Sigmoid colon (tissue), 7 donors: Measurements from ENCODE around the gene ZNHIT2. TPM values are rescaled to one million over a fixed set of nuclear protein-coding genes. Genes with fewer than 3 reads are reported as not detected.
A peak's percentile ranks its signal among the peaks of the same experiment; 100 is the strongest.

Experiments
- DNase-seq: peaks from one replicate; pipeline ENCODE4 v3.0.0-alpha.2; 2019
- H3K27ac ChIP-seq, 4 donors: fragments of 200-600 bp; sonication (generic); one replicate each; pipeline ENCODE4 v1.5.1; 2016 to 2019; ENCODE audit warnings: mild to moderate bottlenecking in 1 of 4
- H3K27me3 ChIP-seq, 3 donors: fragments of 200-600 bp; sonication (generic); one replicate each; pipeline ENCODE4 v1.5.1; 2019; ENCODE audit warnings: mild to moderate bottlenecking in 1 of 3
- H3K36me3 ChIP-seq, 4 donors: fragments of 200-600 bp; sonication (generic); one replicate each; pipeline ENCODE4 v1.5.1; 2016 to 2019
- H3K4me1 ChIP-seq, 4 donors: fragments of 200-600 bp; sonication (generic); one replicate each; pipeline ENCODE4 v1.5.1; 2017 to 2019
- H3K4me3 ChIP-seq, 4 donors: fragments of 200-600 bp; sonication (generic); one replicate each; pipeline ENCODE4 v1.5.1; 2017 to 2019; ENCODE audit warnings: mild to moderate bottlenecking in 2 of 4, moderate library complexity in 1 of 4
- H3K9me3 ChIP-seq, 4 donors: fragments of 200-600 bp in 3 of 4; sonication (generic) in 3 of 4; one replicate each; pipeline versions ENCODE4 v1.5.1 to v1.6.1; 2013 to 2019
- CTCF ChIP-seq, 4 experiments: fragments of 450-650 bp in 3 of 4; fragments of 200-600 bp in 1 of 4; IDR thresholded peaks; one replicate each; pipeline ENCODE4 v1.5.1; 2016 to 2019; ENCODE audit warnings: antibody characterized with exemption in 4 of 4, mild to moderate bottlenecking in 3 of 4, moderate library complexity in 2 of 4
- EP300 ChIP-seq, 4 donors: sonication (generic); formaldehyde crosslinking; IDR thresholded peaks; one replicate each; pipeline ENCODE4 v1.6.1; 2017; ENCODE audit warnings: antibody characterized with exemption in 4 of 4
- POLR2A ChIP-seq, 2 donors: fragments of 450-650 bp; IDR thresholded peaks; one replicate each; pipeline ENCODE4 v1.6.1; 2016; ENCODE audit warnings: antibody characterized with exemption in 2 of 2, mild to moderate bottlenecking in 2 of 2, moderate library complexity in 2 of 2
- POLR2AphosphoS5 ChIP-seq, 4 donors: sonication (generic); formaldehyde crosslinking; IDR thresholded peaks; one replicate each; pipeline ENCODE4 v1.6.1; 2017; ENCODE audit warnings: antibody characterized with exemption in 4 of 4
- WGBS, 2 donors: extraction: QIAGEN DNeasy Blood & Tissue Kit; methylation state at CpG; one replicate each; pipeline ENCODE4 v1.1.7; 2013; 5-methylcytosine and 5-hydroxymethylcytosine counted together
- intact Hi-C: fragments of 100-400 bp; cut with DNase I; formaldehyde crosslinking; loops from one replicate; pipeline ENCODE4 v1.15.1; 2023
- polyA plus RNA-seq, 3 donors: library from polyadenylated mRNA; stranded (reverse); fragments of 200-250 nt; gene quantifications; one replicate each; pipeline ENCODE4 v1.2.3, GENCODE V29; 2013
- total RNA-seq, 4 donors: library from RNA; depleted of rRNA; stranded (reverse); fragments of >200 nt; gene quantifications; one replicate each; pipeline ENCODE4 v1.1.0, GENCODE V29; 2016
- donor health status: healthy with polysubstance abuse.
- donor health status: Bipolar disorder and iron deficiency.
- donor health status: healthy.

Gene ZNHIT2
- total and polyA plus RNA-seq, 7 donors, result 8.3 to 16.3 (median 13.6) TPM

GRCh38 chr11:65125197-65126056, 7.9 kb upstream of the ZNHIT2 start:
- intact Hi-C loops, result no loop called here
- no peak for TF ChIP-seq POLR2A (IDR thresholded peaks at IDR 0.05)
- no peak for TF ChIP-seq POLR2AphosphoS5 (IDR thresholded peaks at IDR 0.05)
- TF ChIP-seq CTCF (IDR thresholded peaks at IDR 0.05), result no peak
- no peak for TF ChIP-seq EP300 (IDR thresholded peaks at IDR 0.05)
- Histone ChIP-seq H3K27me3 (no peaks in the 10 kb centered on the region), H3K4me3 (no peak overlapping the region), H3K9me3 (no peaks in the 10 kb centered on the region), H3K27ac (no peak overlapping the region), H3K4me1 (peaks cover 0 to 21% (median 19%) of the 10 kb centered on the region in 4 donors), H3K36me3 (peaks cover 42 to 73% (median 56%) of the 10 kb centered on the region in 4 donors)
- 91 to 92% methylated on average over 12 of the region's 12 CpGs for WGBS, 2 donors
- peak; percentile 54 for DNase-seq

DNA sequence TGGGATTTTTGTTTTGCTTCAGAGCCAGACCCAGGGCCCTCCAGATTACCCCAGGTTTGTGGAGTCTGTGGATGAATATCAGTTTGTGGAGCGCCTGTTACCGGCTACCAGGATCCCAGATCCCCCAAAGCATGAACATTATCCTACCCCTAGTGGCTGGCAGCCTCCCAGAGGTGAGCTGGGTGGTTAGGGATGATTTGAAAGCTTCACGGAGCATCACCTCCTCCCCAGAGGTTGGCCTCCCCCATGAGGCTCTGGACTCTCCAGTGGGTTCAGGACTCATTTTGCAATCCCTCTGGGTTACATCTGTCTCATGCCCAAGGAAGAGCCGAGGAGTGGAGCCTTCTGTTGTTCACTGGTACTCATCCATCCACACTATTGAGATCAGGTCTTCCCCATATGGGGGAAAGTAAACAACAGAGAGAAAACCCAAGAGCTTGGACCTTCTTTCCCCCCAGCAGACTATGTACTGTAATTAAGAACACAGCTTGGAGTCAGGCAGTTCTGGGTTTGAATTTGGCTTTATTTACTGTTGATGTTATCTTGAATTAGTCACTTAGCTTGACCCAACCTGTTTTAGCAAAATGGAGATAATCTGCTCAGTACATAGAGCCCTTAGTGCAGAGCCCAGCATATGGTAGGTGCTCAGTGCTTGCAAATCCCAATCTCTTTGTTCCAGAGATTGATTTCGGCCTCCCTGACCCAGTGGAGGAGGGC, 7.1 kb upstream of the ZNHIT2 start:
- TF ChIP-seq POLR2AphosphoS5 (IDR thresholded peaks at IDR 0.05) (no peak), CTCF (IDR thresholded peaks at IDR 0.05) (no peak), EP300 (IDR thresholded peaks at IDR 0.05) (no peak), POLR2A (IDR thresholded peaks at IDR 0.05) (no peak)
- no peaks in the 10 kb centered on the region for H3K9me3 ChIP-seq
- peaks cover 0 to 29% (median 19%) of the 10 kb centered on the region in 4 donors for H3K4me1 ChIP-seq
- H3K36me3 ChIP-seq, result peaks cover 41 to 73% (median 56%) of the 10 kb centered on the region in 4 donors
- H3K4me3 ChIP-seq, result no peak overlapping the region
- H3K27me3 ChIP-seq, result no peaks in the 10 kb centered on the region
- WGBS, 2 donors, result 91 to 94% methylated on average over 5 of the region's 5 CpGs
- intact Hi-C loops, result loop anchor here (5.0 kb wide), 1 partner anchor 97 kb away; the partner anchor contains the start of gene SNX15
- DNase-seq, result peak; percentile 59
- H3K27ac ChIP-seq, result no peak overlapping the region

DNA sequence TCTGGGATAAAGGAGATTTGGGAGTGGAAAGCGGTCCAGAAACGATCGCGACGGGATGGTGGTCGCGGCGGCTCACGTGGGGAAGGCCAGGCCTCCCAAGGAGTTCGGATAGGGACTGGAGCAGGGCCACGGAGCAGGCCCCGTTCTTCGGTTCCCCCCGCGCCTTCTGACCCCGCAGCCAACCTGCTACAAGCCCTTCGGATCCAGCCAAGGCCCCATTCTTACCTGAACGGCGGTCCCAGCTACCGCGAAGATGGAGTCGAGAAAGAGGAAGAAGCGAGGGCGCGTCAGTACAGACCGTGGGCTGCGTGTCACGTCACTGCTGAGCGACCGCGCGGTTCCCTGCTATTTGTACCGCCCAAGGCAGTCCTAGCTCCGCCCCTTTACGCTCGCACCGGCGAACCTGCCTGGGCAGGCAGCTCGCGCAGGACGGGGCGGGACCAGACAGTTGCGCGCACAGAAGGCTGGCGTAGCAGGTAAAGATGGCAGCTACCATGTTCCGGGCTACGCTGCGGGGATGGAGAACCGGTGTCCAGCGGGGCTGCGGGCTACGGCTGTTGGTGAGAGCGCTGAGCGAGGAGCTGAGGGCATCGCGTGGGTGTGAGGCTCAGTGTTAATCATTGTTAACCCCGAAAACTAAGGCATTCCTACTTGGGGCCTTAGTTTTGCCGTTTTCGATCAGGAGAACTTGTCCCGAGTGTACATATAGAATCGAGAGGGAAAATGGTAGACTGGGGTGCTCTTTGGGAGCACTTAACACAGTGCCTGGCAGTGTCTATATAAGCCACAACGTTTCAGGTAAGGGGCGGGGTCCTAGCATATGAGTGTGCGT, 4.6 kb upstream of the ZNHIT2 start, which contains the start of the genes FAU and MRPL49:
Gene FAU (minus strand): TSS at position 270 of the 832 bp plus-strand sequence. CDS start 321 bp downstream, outside the sequence.
Gene MRPL49 (plus strand): TSS at position 457 of the 832 bp plus-strand sequence. CDS start 26 bp downstream, at position 483.
- H3K36me3 ChIP-seq, result peaks cover 24 to 57% (median 37%) of the 10 kb centered on the region in 4 donors

More for the DNA sequence above, 4.6 kb upstream of the ZNHIT2 start, which contains the start of the genes FAU and MRPL49:
- Histone ChIP-seq H3K27ac (peak within 1 kb of the TSS; percentile 81 to 97 (median 91)), H3K4me1 (peaks cover 0 to 35% (median 21%) of the 10 kb centered on the region in 4 donors), H3K9me3 (no peaks in the 10 kb centered on the region), H3K27me3 (no peaks in the 10 kb centered on the region), H3K4me3 (peak within 1 kb of the TSS; percentile 55 to 80 (median 70))
- TF ChIP-seq POLR2AphosphoS5 (IDR thresholded peaks at IDR 0.05), result peak; percentile 95 to 99 (median 97)
- TF ChIP-seq POLR2A (IDR thresholded peaks at IDR 0.05), result peak; percentile 80 to 89
- no peak for TF ChIP-seq CTCF (IDR thresholded peaks at IDR 0.05)
- TF ChIP-seq EP300 (IDR thresholded peaks at IDR 0.05), result no peak
- WGBS, 2 donors, result 0% methylated on average over 64 of the region's 64 CpGs
- peak; percentile 99 for DNase-seq
- intact Hi-C loops, result loop anchor here (5.0 kb wide), 1 partner anchor 95 kb away; the partner anchor contains the start of gene SNX15
